22Rv1 (cell line): ENCODE measurements around the gene PDZRN4.

Source experiments
- ZFX ChIP-seq: fragments of 450-650 bp; IDR thresholded peaks from 2 replicates; pipeline ENCODE4 v1.6.1; 2017; ENCODE audit warnings: antibody characterized with exemption, borderline replicate concordance
- TF ChIP-seq, protein P1 (sequence below): fragments of 450-650 bp; IDR thresholded peaks from 2 replicates; pipeline ENCODE4 v1.5.1; 2017; ENCODE audit warnings: mild to moderate bottlenecking

DNA sequence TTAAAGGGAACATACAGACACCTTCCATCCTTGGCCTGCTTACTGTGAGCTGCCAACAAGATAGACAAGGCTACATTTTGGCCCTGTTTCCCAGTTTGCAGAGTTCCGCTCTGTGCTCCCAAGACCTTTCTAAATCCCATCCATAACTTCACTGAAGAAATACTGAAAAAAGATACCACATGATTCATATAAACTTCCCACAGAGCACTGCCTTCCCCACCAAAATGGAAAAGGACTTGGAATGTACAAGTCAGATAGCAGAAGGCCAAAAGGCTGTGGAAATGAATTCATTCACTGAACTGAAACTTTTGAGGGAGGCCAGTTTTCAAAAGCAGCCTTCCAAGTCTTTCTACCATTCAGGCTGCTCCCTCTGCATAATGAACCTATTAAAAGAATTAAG lies 29.6 kb downstream of the PDZRN4 start:
- TF ChIP-seq, protein P1, sequence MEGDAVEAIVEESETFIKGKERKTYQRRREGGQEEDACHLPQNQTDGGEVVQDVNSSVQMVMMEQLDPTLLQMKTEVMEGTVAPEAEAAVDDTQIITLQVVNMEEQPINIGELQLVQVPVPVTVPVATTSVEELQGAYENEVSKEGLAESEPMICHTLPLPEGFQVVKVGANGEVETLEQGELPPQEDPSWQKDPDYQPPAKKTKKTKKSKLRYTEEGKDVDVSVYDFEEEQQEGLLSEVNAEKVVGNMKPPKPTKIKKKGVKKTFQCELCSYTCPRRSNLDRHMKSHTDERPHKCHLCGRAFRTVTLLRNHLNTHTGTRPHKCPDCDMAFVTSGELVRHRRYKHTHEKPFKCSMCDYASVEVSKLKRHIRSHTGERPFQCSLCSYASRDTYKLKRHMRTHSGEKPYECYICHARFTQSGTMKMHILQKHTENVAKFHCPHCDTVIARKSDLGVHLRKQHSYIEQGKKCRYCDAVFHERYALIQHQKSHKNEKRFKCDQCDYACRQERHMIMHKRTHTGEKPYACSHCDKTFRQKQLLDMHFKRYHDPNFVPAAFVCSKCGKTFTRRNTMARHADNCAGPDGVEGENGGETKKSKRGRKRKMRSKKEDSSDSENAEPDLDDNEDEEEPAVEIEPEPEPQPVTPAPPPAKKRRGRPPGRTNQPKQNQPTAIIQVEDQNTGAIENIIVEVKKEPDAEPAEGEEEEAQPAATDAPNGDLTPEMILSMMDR = no peak
- TF ChIP-seq ZFX = no peak
